Measurements from ENCODE around the gene INPP5K. TPM values are rescaled to one million over a fixed set of nuclear protein-coding genes. Genes with fewer than 3 reads are reported as not detected.

Gene INPP5K
- total RNA-seq, 2 experiments from 2014 or later, result 199 to 207 TPM

GRCh38 chr17:1557355-1558095 lies 41.1 kb upstream of the INPP5K start:
- peaks cover 44% of the 10 kb centered on the region for H3K36me3 Mint-ChIP-seq (ENCODE audit: low read depth)
- H3K27ac Mint-ChIP-seq, result no peak overlapping the region
- H3K4me1 ChIP-seq (ENCODE audit: insufficient read depth, low read length), result peaks cover 23% of the 10 kb centered on the region
- peaks cover 22% of the 10 kb centered on the region for H3K36me3 ChIP-seq (ENCODE audit: insufficient read depth, low read length)
- H3K9me3 Mint-ChIP-seq, result no peaks in the 10 kb centered on the region
- no peak for DNase-seq
- intact Hi-C loops (cut with DNase I, micrococcal nuclease), result no loop called here
- H3K4me3 Mint-ChIP-seq, result no peak overlapping the region
- ChIA-PET CTCF (no interaction called here), POLR2A (no interaction called here)
- no peak for TF ChIP-seq CTCF (IDR thresholded peaks at IDR 0.05)
- H3K4me3 ChIP-seq (ENCODE audit: low read length), result no peak overlapping the region
- peaks cover 21% of the 10 kb centered on the region for H3K4me1 Mint-ChIP-seq (ENCODE audit: low read depth)
- H3K9me3 ChIP-seq (ENCODE audit: control insufficient read depth in 1 of 2, insufficient read depth in 1 of 2, low read length in 2 of 2), result no peaks in the 10 kb centered on the region
- H3K27ac ChIP-seq (ENCODE audit: low read depth in 1 of 2, low read length in 2 of 2), result no peak overlapping the region
- no peaks in the 10 kb centered on the region for H3K27me3 ChIP-seq (ENCODE audit: control insufficient read depth in 1 of 2, insufficient read depth in 2 of 2, low read length in 2 of 2)
- ATAC-seq (ENCODE audit: poor library complexity), result no peak
- no peaks in the 10 kb centered on the region for H3K27me3 Mint-ChIP-seq

- Histone ChIP-seq H3K4me1 (ENCODE audit: insufficient read depth, low read length) (peaks cover 13% of the 10 kb centered on the region), H3K36me3 (ENCODE audit: insufficient read depth, low read length) (peaks cover 39% of the 10 kb centered on the region), H3K27ac (ENCODE audit: low read depth in 1 of 2, low read length in 2 of 2) (no peak overlapping the region), H3K4me3 (ENCODE audit: low read length) (no peak overlapping the region), H3K27me3 (ENCODE audit: control insufficient read depth in 1 of 2, insufficient read depth in 2 of 2, low read length in 2 of 2) (no peaks in the 10 kb centered on the region), H3K9me3 (ENCODE audit: control insufficient read depth in 1 of 2, insufficient read depth in 1 of 2, low read length in 2 of 2) (no peaks in the 10 kb centered on the region)
- Mint-ChIP-seq H3K4me1 (ENCODE audit: low read depth) (peaks cover 12% of the 10 kb centered on the region), H3K4me3 (no peak overlapping the region), H3K27me3 (no peaks in the 10 kb centered on the region), H3K27ac (no peak overlapping the region), H3K9me3 (no peaks in the 10 kb centered on the region), H3K36me3 (ENCODE audit: low read depth) (peaks cover 54% of the 10 kb centered on the region)
- ChIA-PET CTCF (no interaction called here), POLR2A (no interaction called here)
- ATAC-seq (ENCODE audit: poor library complexity) (no peak), DNase-seq (peak in 3 of 14 experiments; percentile 23 to 64 (median 58))
- intact Hi-C loops (cut with DNase I, micrococcal nuclease), result no loop called here
- TF ChIP-seq CTCF (IDR thresholded peaks at IDR 0.05), result no peak
Measured at GRCh38 chr17:1555651-1556471, 39.4 kb upstream of the INPP5K start.

GRCh38 chr17:1554751-1555540 lies 38.5 kb upstream of the INPP5K start:
- H3K4me3 Mint-ChIP-seq, result no peak overlapping the region
- POLR2A ChIA-PET, result interaction anchor here (0.7 to 1.0 kb wide), 2 partner anchors 91 to 275 kb away, joined by 3 to 7 read pairs; no protein-coding TSS in a partner anchor
- DNase-seq, result no peak
- no peak overlapping the region for H3K27ac Mint-ChIP-seq
- Histone ChIP-seq H3K27me3 (ENCODE audit: control insufficient read depth in 1 of 2, insufficient read depth in 2 of 2, low read length in 2 of 2) (no peaks in the 10 kb centered on the region), H3K27ac (ENCODE audit: low read depth in 1 of 2, low read length in 2 of 2) (no peak overlapping the region), H3K36me3 (ENCODE audit: insufficient read depth, low read length) (peaks cover 48% of the 10 kb centered on the region), H3K4me3 (ENCODE audit: low read length) (no peak overlapping the region), H3K4me1 (ENCODE audit: insufficient read depth, low read length) (peaks cover 5% of the 10 kb centered on the region), H3K9me3 (ENCODE audit: control insufficient read depth in 1 of 2, insufficient read depth in 1 of 2, low read length in 2 of 2) (no peaks in the 10 kb centered on the region)
- H3K27me3 Mint-ChIP-seq, result no peaks in the 10 kb centered on the region
- H3K4me1 Mint-ChIP-seq (ENCODE audit: low read depth), result peaks cover 7% of the 10 kb centered on the region
- no peaks in the 10 kb centered on the region for H3K9me3 Mint-ChIP-seq
- no peak for TF ChIP-seq CTCF (IDR thresholded peaks at IDR 0.05)
- no peak for ATAC-seq (ENCODE audit: poor library complexity)
- CTCF ChIA-PET, result interaction anchor here (0.7 kb wide), 1 partner anchor 222 kb away, joined by 4 read pairs; no protein-coding TSS in a partner anchor
- peaks cover 63% of the 10 kb centered on the region for H3K36me3 Mint-ChIP-seq (ENCODE audit: low read depth)
- intact Hi-C loops (cut with DNase I, micrococcal nuclease), result no loop called here

Data from CD4-positive, alpha-beta T cell (primary cell).